ENCODE data around the gene GOLGA7B.

DNA sequence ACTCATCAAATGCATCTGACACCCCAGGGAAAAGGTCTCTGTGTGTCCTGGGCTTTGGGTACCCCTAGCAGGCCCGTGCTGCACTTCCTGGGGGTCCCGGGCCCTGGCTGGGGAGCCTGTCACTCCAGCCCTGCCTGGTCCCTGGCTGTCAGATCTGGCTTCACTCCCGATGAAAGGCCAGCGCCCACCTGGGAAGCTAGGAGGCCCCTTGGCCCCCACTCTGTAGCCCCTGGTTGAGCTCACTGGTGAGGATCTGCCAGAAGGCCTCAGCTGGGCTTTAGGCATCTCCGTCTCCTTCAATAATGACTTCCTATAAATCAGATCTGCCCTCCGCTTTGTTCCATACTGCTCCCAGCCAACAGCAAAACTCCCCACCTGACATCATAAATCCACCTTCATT lies 64.0 kb downstream of the GOLGA7B start:
- TF ChIP-seq, protein P1, sequence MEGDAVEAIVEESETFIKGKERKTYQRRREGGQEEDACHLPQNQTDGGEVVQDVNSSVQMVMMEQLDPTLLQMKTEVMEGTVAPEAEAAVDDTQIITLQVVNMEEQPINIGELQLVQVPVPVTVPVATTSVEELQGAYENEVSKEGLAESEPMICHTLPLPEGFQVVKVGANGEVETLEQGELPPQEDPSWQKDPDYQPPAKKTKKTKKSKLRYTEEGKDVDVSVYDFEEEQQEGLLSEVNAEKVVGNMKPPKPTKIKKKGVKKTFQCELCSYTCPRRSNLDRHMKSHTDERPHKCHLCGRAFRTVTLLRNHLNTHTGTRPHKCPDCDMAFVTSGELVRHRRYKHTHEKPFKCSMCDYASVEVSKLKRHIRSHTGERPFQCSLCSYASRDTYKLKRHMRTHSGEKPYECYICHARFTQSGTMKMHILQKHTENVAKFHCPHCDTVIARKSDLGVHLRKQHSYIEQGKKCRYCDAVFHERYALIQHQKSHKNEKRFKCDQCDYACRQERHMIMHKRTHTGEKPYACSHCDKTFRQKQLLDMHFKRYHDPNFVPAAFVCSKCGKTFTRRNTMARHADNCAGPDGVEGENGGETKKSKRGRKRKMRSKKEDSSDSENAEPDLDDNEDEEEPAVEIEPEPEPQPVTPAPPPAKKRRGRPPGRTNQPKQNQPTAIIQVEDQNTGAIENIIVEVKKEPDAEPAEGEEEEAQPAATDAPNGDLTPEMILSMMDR (IDR thresholded peaks at IDR 0.05; ENCODE audit: low read depth, low read length), result no peak
- no peak for TF ChIP-seq EZH2phosphoT487 (IDR thresholded peaks at IDR 0.05; ENCODE audit: low read depth)
